HG03064 (cell line): ENCODE results near the gene MTIF2.
"Not testable (repeated sequence)": the region's sequence is repeated elsewhere in the genome, so short reads cannot be mapped to it uniquely, and the experiment has no call there.

Experiments
- ATAC-seq: cut with Tn5 transposase; IDR thresholded peaks from one replicate; pipeline ENCODE4 v1.9.1; 2021; ENCODE audit warnings: low read depth; ENCODE audit not compliant: unreplicated experiment

MTIF2 gene

GRCh38 chr2:55242617-55243016 is 26.4 kb downstream of the MTIF2 start:
- ATAC-seq: no peak

DNA sequence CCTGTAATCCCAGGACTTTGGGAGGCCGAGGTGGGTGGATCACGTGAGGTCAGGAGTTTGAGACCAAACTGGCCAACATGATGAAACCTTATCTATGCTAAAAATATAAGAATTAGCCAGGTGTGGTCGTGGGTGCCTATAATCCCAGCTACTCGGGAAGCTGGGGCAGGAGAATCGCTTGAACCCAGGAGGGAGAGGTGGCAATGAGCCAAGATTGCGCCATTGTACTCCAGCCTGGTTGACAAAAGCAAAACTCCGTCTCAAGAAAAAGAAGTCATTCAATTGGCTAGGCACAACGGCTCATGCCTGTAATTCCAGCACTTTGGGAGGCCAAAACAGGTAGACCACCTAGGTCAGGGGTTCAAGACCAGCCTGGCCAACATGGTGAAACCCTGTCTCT is 27.4 kb downstream of the MTIF2 start:
- not testable (repeated sequence) for ATAC-seq

GRCh38 chr2:55239656-55240222 is 29.3 kb downstream of the MTIF2 start:
- ATAC-seq: no peak

DNA sequence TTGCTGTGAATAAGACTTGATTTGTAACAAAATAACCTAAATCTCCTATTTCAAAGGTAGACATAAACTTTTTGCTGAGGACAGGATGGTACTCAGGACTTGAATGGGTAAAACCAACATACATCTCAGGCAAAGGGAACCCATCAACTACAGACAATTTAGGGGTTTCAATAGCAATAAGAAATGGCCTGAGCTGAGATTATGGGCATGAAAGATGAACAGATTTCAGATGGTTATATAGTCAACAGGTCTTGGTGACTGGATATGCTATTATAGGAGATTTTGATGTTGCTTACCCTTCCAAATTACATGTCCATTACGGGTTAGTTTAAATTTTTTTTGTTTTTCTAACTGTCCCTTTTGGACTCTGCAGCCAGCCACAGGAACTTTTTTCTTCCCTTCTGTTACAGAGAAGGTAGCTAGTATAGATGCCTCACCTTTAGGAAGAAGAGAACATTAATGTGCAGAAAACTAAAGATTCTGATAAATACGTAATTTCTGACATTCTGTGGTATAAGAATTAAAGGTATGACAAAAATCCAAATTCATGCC is 32.0 kb downstream of the MTIF2 start:
- no peak for ATAC-seq

GRCh38 chr2:55235724-55236538 is 33.1 kb downstream of the MTIF2 start:
- ATAC-seq: no peak

DNA sequence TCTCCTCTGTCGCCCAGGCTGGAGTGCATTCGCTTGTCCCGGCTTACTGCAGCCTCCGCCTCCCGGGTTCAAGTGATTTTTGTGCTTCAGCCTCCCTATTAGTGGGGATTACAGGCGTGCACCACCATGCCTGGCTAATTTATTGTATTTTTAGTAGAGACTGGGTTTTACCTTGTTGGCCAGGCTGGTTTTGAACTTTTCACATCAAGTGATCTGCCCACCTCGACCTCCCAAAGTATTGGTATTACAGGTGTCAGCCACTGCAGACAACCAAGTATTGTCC is 35.4 kb downstream of the MTIF2 start:
- no peak for ATAC-seq

- ATAC-seq: no peak
Measured at GRCh38 chr2:55232863-55233657, 36.0 kb downstream of the MTIF2 start.

GRCh38 chr2:55232084-55232862 is 36.8 kb downstream of the MTIF2 start, which contains the start of the genes CLHC1 and RPS27A:
Gene CLHC1 (minus strand): TSS chr2:55232293. CDS start chr2:55222411, 9,882 bp downstream.
Gene RPS27A (plus strand): TSS chr2:55232688. CDS start chr2:55232825, 137 bp downstream.
- ATAC-seq: peak; percentile 82

DNA sequence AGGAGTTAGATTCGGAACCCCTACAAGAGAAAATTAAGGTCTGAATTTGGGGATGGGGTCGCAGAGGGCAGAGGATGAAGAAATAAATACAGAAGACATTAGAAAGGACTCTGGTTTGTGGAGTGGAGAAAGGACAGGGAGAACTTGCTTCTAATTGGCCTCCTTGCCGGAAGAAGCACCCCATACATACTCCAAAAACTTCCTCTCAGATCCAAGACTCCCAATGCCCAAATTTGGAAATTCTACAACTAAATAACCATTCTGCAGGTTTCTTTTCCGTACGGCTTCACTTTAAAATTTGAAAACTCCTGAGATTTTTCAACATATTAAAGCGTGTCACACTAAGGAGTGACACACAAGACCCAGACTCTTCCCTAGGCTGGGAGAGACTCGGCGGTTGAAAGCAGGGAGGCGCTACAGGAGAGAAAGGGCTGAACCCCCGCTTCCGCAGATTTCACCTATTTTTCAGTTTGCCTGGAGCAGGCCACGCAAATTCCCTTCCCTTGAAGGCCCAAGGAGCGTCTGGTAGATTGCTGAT is 37.4 kb downstream of the MTIF2 start:
- no peak for ATAC-seq

DNA sequence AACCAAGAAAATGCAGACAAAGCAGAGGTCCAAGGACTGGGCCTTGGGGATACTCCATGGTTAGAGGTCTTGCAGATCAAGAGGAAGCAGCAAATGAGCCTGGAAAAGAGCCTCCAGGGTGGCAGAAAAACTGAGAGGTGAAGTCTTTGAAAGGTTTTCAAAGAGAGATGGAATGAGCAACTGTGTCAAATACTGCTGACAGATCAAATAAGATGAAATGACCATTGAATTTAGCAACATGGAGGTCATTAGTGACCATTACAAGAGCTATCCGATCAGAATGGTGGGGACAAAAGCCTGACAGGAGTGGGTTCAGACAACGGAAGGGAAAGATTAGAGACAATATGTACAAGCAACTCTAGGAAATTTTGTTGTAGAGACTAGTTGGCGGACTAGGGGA is 38.5 kb downstream of the MTIF2 start:
- no peak for ATAC-seq

DNA sequence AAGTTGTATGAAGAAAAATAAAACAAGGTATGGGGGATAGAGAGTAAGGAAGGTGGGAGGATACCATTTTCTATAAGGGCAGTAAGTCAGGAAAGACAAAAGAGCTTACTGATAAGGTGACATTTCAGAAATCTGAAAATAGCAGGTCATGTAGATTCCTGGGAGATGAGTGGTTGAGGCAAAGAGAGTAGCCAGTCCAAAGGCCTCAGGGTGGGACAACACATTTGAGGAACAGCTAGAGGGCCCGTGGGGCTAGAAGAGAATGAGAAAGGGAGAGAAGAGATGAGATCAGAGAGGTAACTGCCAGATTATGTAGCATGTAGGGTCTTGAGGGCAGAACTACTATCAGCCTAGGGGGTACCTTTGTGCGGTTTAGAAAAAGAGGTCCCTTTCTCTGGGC is 39.8 kb downstream of the MTIF2 start:
- ATAC-seq: no peak

GRCh38 chr2:55228226-55228563 is 40.8 kb downstream of the MTIF2 start:
- ATAC-seq: no peak

DNA sequence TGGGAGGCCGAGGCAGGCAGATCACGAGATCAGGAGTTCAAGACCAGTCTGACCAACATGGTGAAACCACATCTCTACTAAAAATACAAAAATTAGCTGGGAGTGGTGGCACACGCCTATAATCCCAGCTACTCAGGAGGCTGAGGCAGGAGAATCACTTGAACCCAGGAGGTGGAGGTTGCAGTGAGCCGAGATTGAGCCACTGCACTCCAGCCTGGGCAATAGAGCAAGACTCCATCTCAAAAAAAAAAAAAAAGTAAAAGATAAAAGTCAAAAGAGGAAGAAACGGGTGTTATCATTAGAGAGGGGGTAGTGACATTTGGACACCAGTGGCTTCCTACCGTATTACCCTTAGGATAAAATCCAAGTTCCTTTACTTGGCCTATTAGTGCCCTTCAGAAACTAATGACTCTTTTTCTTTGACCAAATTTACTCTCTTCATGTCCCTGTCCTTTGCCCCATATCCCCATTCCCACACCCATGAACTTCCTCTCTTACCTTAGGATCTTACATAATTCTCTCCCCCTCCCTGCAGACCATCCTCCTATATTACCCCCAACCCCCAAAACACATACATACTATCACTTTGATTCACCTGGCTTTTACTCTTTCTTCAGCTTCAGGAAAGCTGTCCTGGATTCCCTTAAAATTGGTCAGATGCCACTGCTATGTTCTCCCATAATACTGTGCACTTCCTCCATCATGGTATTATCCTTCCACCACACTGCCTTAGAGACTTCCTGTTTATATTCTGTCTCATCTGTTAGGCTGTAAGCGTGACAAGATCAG is 41.4 kb downstream of the MTIF2 start:
- ATAC-seq: not testable (repeated sequence)

DNA sequence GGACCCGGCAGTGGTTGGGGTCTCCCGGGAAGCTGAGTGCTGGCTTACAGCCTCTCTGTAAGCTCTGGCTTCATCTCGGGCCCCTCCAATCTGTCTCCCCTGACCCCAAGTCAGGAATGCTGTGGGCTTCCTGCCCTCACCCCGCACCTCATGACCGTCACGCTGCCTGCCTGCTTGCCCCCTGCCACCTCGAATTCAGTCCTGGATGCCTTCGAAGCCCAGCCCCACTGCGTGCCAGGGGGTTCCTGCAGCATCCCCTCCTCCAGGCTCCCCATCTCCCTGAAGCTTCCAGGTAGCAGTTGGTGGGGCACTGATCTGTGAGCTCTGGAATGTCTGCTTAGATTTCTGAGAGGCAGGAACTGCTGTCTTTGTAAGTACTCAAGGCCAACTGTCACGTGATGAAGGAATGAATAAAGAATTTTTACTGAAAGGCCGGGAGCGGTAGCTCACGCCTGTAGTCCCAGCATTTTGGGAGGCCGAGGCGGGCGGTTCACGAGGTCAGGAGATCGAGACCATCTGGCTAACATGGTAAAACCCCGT is 43.5 kb downstream of the MTIF2 start:
- no peak for ATAC-seq

- no peak for ATAC-seq
Measured at GRCh38 chr2:55224761-55225261, 44.2 kb downstream of the MTIF2 start.

DNA sequence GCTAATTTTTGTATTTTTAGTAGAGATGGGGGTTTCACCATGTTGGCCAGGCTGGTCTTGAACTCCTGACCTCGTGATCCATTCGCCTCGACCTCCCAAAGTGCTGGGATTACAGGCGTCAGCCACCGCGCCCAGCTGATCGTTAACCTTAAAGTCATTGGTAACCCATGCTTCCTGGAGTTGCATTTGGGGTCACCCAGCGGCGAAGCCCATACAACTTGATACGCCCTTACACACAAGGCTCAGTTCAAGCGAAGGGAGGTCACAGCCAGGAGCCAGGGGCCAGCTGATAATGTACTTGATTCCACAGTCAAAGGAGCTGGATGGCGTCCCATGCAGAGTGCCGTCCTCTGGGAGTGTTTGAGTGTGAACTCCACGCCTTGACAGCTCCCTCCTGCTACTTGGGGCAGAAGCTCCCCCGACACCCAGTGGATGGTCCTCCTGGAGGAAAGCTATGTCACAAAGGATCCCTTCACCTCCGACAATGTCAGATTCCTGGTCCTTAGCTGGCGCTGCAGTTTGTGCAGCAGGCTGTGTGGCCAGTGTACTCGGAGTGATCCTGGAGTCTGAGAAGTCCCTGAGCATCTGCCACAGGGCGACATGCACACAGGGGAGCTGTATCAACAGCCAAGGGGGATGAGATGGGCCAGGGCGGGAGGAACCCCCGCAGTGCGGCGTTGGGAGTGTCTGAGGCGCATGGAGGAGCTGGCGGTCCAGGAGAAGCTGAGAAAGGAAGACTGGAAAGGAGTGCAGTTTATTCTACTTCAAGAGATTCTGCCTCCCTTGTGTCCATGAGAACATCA is 44.9 kb downstream of the MTIF2 start:
- no peak for ATAC-seq

GRCh38 chr2:55213822-55214221 is 55.2 kb downstream of the MTIF2 start:
- ATAC-seq: no peak

DNA sequence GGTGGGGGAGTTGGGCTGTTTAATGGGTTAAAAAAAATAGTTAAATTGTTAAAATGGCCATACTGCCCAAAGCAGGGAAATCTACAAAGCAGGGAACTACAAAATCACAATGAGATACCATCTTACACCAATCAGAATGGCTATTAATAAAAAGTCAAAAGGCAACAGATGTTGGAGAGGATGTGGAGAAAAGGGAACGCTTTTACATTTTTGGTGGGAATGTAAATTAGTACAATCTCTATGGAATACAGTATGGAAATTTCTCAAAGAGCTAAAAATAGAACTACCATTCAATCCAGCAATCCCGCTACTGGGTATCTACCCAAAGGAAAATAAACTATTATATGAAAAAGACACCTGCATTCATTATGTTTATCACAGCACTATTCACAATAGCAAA is 64.1 kb downstream of the MTIF2 start:
- ATAC-seq: no peak
